K562 (cell line): ENCODE data around the gene EPHA2. TPM values are rescaled to one million over a fixed set of nuclear protein-coding genes. Genes with fewer than 3 reads are reported as not detected.
A peak's percentile ranks its signal among the peaks of the same experiment; 100 is the strongest.

Experiments used
- BRCA1 ChIP-seq, 2 experiments: fragments of 450-650 bp in 1 of 2; sonication (generic) in 1 of 2; formaldehyde crosslinking in 1 of 2; IDR thresholded peaks; 2 replicates each; pipeline versions ENCODE4 v1.5.0 to v1.6.1; 2017 to 2020; ENCODE audit warnings: mild to moderate bottlenecking in 1 of 2, missing genetic modification reagents in 1 of 2
- CBX3 ChIP-seq, 2 experiments: IDR thresholded peaks; 1 replicate in 1 of 2; 2 replicates in 1 of 2; pipeline ENCODE4 v1.6.1; 2012; ENCODE audit warnings: inconsistent platforms in 2 of 2, low read length in 2 of 2, borderline replicate concordance in 1 of 2, control low read depth in 1 of 2
- CHD2 ChIP-seq: IDR thresholded peaks from 2 replicates; pipeline ENCODE4 v1.6.1; 2011; ENCODE audit warnings: low read depth, low read length
- EP400 ChIP-seq: fragments of 450-650 bp; IDR thresholded peaks from 2 replicates; pipeline ENCODE4 v1.6.1; 2017; ENCODE audit warnings: antibody characterized with exemption, mild to moderate bottlenecking, moderate library complexity
- GABPB1 ChIP-seq: sonication (generic); formaldehyde crosslinking; IDR thresholded peaks from 2 replicates; pipeline ENCODE4 v1.8.0; 2022; ENCODE audit warnings: mild to moderate bottlenecking, missing genetic modification reagents
- GTF2A2 ChIP-seq: IDR thresholded peaks from 2 replicates; pipeline ENCODE4 v1.6.1; 2016; ENCODE audit warnings: mild to moderate bottlenecking, missing genetic modification characterization, missing compliant biosample characterization
- MAFK ChIP-seq: IDR thresholded peaks from 2 replicates; pipeline ENCODE4 v1.6.1; 2011; ENCODE audit warnings: low read length, improper control_type of control experiment
- MCM2 ChIP-seq: fragments of 450-650 bp; IDR thresholded peaks from 2 replicates; pipeline ENCODE4 v1.6.1; 2017; ENCODE audit warnings: low read depth, mild to moderate bottlenecking
- NELFE ChIP-seq: IDR thresholded peaks from 2 replicates; pipeline ENCODE4 v1.6.1; 2011; ENCODE audit warnings: mild to moderate bottlenecking; ENCODE audit not compliant: insufficient read depth, insufficient read length
- NR2C2 ChIP-seq, 2 experiments: fragments of 200-800 bp in 1 of 2; sonication (Bioruptor generic) in 1 of 2; sonication (generic) in 1 of 2; formaldehyde crosslinking in 1 of 2; IDR thresholded peaks; 2 replicates each; pipeline versions ENCODE4 v1.6.1 to v1.8.0; 2016 to 2022; ENCODE audit warnings: mild to moderate bottlenecking in 1 of 2, missing compliant biosample characterization in 1 of 2, missing genetic modification characterization in 1 of 2, missing genetic modification reagents in 1 of 2
- POU5F1 ChIP-seq: fragments of 150-350 bp; IDR thresholded peaks from 2 replicates; pipeline ENCODE4 v1.6.1; 2014; ENCODE audit warnings: borderline replicate concordance, low read length, low read depth, mild to moderate bottlenecking; ENCODE audit not compliant: partially characterized antibody
- SLC30A9 ChIP-seq: fragments of 250-450 bp; sonication (Bioruptor Pico); IDR thresholded peaks from 2 replicates; pipeline ENCODE4 v1.8.0; 2022; ENCODE audit warnings: mild to moderate bottlenecking, moderate library complexity
- SREBF1 ChIP-seq: fragments of 150-350 bp; IDR thresholded peaks from 2 replicates; pipeline ENCODE4 v1.6.1; 2014; ENCODE audit warnings: antibody characterized with exemption, low read depth, low read length, borderline replicate concordance
- TEAD2 ChIP-seq: fragments of 450-650 bp; IDR thresholded peaks from 2 replicates; pipeline ENCODE4 v1.6.1; 2016; ENCODE audit warnings: missing genetic modification characterization, control low read depth, missing compliant biosample characterization
- THRA ChIP-seq: fragments of 450-650 bp; IDR thresholded peaks from 2 replicates; pipeline ENCODE4 v1.6.1; 2017; ENCODE audit warnings: mild to moderate bottlenecking, moderate library complexity
- YBX1 ChIP-seq: fragments of 450-650 bp; IDR thresholded peaks from 2 replicates; pipeline ENCODE4 v1.7.1; 2016; ENCODE audit warnings: mild to moderate bottlenecking
- ZFP1 ChIP-seq: fragments of 450-650 bp; formaldehyde crosslinking; IDR thresholded peaks from 2 replicates; pipeline ENCODE4 v1.4.0; 2020; ENCODE audit warnings: mild to moderate bottlenecking, mixed read lengths
- ZNF165 ChIP-seq: fragments of 250-450 bp; sonication (Bioruptor Pico); IDR thresholded peaks from 2 replicates; pipeline ENCODE4 v1.4.0; 2020; ENCODE audit warnings: borderline replicate concordance
- ZNF175 ChIP-seq: fragments of 200-800 bp; sonication (Bioruptor generic); IDR thresholded peaks from 2 replicates; pipeline ENCODE4 v1.6.1; 2016; ENCODE audit warnings: low read depth, mild to moderate bottlenecking, missing genetic modification characterization, missing compliant biosample characterization
- ZNF217 ChIP-seq: sonication (generic); formaldehyde crosslinking; IDR thresholded peaks from 2 replicates; pipeline ENCODE4 v1.8.0; 2022; ENCODE audit warnings: mild to moderate bottlenecking, missing genetic modification reagents
- ZNF239 ChIP-seq: fragments of 250-450 bp; sonication (Bioruptor Pico); IDR thresholded peaks from 2 replicates; pipeline ENCODE4 v1.4.0; 2020; ENCODE audit warnings: mild to moderate bottlenecking
- ZNF280A ChIP-seq: fragments of 450-650 bp; IDR thresholded peaks from 2 replicates; pipeline ENCODE4 v1.6.1; 2018; ENCODE audit warnings: mild to moderate bottlenecking, low read depth; ENCODE audit not compliant: partially characterized antibody
- ZNF511 ChIP-seq: sonication (generic); formaldehyde crosslinking; IDR thresholded peaks from 2 replicates; pipeline ENCODE4 v1.8.0; 2022; ENCODE audit warnings: mild to moderate bottlenecking, missing genetic modification reagents
- ZNF512 ChIP-seq: IDR thresholded peaks from 2 replicates; pipeline ENCODE4 v1.6.1; 2016; ENCODE audit warnings: missing genetic modification characterization, missing compliant biosample characterization
- polyA plus RNA-seq, 8 experiments: library from polyadenylated mRNA; depleted of rRNA in 4 of 8; stranded (reverse) in 5 of 8; unstranded in 3 of 8; fragments of >200 nt; fragmentation: Nextera tagmentation in 2 of 8; fragmentation: Illumina TruSeq in 1 of 8; extraction: Ambion mirVana in 2 of 8; extraction: Trizol in 1 of 8; gene quantifications; 2 replicates each; pipeline versions ENCODE4 v1.2.1 to v1.2.3, GENCODE V29; 2011 to 2014; ENCODE audit warnings: inconsistent platforms in 1 of 8, missing spikeins in 1 of 8
- total RNA-seq, 7 experiments: library from RNA; depleted of rRNA in 6 of 7; stranded (reverse); fragments of >200 nt in 6 of 7; fragmentation: Illumina TruSeq in 2 of 7; extraction: Trizol in 2 of 7; gene quantifications; 2 replicates each; pipeline versions ENCODE4 v1.2.1 to v1.2.3, GENCODE V29; 2011 to 2021; ENCODE audit warnings: low replicate concordance in 1 of 7

The EPHA2 gene
- total and polyA plus RNA-seq, 9 of the 15 experiments (the other 6 are each of a cell fraction or from before 2014, with no cell fraction given), result 0.04 to 0.40 (median 0.07) TPM; not detected in 4

GRCh38 chr1:16146279-16147155 is 9.4 kb downstream of the EPHA2 start (continued):
- TF ChIP-seq NR2C2 (CRISPR knock-in tag; IDR thresholded peaks at IDR 0.05), result peak; percentile 39; the same call in 1 of the 2 replicates
- TF ChIP-seq NR2C2 (tag; IDR thresholded peaks at IDR 0.05), result no peak; the same call in 1 of the 2 replicates
- TF ChIP-seq ZFP1, result no peak
- TF ChIP-seq NELFE, result no peak
- TF ChIP-seq ZNF280A, result no peak
- TF ChIP-seq BRCA1 (IDR thresholded peaks at IDR 0.05), result no peak
- no peak for TF ChIP-seq BRCA1 (CRISPR knock-in tag; IDR thresholded peaks at IDR 0.05)
- TF ChIP-seq EP400, result peak; percentile 80
- TF ChIP-seq ZNF175 (CRISPR knock-in tag), result no peak
- TF ChIP-seq SREBF1, result no peak
- TF ChIP-seq MAFK, result no peak
- no peak for TF ChIP-seq ZNF239 (CRISPR knock-in tag)
- peak; percentile 98 for TF ChIP-seq TEAD2 (tag)
- TF ChIP-seq SLC30A9 (CRISPR knock-in tag), result no peak
- no peak for TF ChIP-seq GABPB1
- TF ChIP-seq ZNF165, result no peak
- no peak for TF ChIP-seq ZNF512 (tag)
- no peak for TF ChIP-seq THRA
- TF ChIP-seq ZNF217, result no peak
- no peak for TF ChIP-seq MCM2
- TF ChIP-seq ZNF511, result no peak
- no peak for TF ChIP-seq CBX3 (IDR thresholded peaks at IDR 0.05; ENCODE audit: borderline replicate concordance in 1 of 2, low read length in 2 of 2)
- TF ChIP-seq YBX1, result no peak
- no peak for TF ChIP-seq CHD2
- no peak for TF ChIP-seq POU5F1
- no peak for TF ChIP-seq GTF2A2 (tag)
